ENCODE results near the gene TBC1D9B.

Gene TBC1D9B

DNA sequence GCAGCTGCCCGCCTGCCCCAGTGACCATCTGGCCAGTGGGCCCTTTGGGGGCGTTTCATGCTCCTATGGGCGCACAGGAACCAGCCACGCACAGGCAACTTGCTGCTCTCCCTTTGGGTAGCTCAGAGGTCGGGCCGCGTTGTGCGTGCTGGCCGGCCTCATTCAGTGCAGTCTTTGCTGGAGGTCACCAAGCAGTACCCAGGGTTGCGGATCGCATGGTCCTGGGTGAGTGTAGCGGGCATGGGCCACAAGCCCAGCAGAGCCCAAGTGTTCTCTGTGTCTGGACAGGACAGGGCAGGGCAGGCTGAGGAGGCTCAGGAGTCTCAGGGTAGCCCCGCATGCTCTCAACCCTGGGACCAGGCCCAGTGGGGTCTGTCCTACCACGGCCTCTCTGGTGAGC is 39.2 kb downstream of the TBC1D9B start:
- DNase-seq, result no peak

DNA sequence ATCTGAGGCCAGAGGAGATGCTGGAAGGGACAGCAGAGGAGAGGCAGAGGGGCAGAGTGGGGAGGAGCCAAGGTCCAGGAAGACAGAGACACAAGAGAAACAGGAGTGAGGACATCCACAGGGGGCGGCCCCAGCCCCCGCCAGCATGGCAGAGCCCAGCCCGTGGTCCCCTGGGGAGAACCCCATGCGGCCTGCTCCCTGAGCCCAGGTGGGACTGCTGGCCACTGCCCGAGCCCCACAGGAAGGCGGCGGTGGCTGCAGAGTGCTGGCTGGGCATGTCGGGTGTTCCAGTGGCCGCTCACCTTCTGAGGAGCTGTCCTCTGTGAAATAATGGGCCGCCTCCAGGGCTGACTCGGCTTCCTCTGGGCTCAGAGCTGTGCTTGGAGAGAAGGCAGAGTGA is 40.2 kb downstream of the TBC1D9B start:
- no peak for DNase-seq

DNA sequence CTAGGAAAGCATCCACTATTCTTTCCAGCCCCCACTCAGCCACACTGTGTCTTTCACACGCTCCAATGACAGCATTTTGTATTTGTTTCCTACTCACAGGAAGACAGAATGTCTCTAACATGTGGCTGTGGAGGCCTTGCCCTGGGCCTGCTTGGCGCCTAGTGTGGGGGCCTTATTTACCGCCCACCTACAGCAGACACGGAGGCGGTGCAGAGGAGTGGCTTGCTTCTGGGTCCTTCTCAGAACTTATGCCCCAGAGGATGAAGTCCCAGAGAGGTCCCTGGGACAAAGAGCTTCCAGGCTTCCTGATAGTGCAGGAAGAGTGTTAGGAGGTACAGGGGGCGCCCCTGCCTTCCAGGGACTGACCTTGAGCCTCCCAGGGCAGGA is 40.6 kb downstream of the TBC1D9B start:
- no peak for DNase-seq

GRCh38 chr5:179866241-179867078 is 41.2 kb downstream of the TBC1D9B start:
- DNase-seq, result no peak

DNA sequence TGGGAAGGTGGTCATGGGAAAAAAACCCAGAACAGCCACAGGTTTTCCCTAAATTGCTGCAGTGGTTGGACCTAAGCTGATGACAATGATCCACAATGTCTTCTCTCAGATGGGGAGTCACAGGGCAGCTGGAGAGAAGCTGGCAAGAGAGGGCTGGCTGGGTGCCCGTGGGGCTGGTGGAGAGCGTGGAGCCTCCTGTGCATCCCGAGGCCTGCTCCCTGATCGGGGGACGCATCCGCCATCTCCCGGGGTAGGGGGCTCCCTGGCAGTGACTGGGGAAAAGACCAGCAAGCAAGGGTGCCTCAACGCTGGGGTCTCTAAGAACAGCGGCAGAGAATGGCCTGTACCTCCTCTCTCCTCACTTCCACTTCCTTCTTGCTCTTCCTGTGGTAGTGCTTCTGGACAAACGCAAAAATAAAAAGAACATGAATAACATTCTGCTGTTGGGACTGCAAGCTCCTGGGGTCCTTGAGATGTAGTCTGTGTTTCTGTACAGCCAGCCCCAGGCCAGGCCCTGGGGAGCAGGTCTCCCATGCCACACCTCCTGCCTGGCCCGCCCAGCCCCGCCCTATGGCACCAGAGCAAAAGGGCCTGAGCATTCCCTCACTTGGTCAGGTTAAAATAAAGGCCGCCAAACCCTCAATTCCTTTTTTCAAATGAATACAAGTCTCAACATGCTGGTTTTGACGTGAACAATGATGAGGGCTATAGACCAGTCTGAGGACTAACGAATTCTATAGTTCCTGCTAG is 42.0 kb downstream of the TBC1D9B start:
- no peak for DNase-seq

DNA sequence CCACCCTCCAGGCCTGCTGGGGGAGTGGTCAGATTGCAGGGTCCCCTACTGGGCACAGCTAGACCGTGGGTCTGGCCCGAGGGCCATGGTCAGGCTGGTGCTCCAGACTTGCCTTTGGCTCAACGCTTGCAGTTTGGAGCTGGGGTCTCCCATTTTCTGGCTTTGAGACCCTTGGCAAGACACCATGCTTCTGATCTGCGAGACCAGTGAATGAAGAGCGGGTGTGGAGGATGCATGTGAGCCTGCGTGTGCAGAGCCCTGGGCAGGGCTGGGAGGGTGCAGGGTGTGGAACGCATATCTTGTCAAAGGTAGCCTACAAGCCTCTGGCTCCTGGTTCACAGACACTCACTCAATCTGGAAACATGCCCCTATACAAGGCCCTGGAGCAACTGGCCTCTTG is 43.0 kb downstream of the TBC1D9B start:
- no peak for DNase-seq

DNA sequence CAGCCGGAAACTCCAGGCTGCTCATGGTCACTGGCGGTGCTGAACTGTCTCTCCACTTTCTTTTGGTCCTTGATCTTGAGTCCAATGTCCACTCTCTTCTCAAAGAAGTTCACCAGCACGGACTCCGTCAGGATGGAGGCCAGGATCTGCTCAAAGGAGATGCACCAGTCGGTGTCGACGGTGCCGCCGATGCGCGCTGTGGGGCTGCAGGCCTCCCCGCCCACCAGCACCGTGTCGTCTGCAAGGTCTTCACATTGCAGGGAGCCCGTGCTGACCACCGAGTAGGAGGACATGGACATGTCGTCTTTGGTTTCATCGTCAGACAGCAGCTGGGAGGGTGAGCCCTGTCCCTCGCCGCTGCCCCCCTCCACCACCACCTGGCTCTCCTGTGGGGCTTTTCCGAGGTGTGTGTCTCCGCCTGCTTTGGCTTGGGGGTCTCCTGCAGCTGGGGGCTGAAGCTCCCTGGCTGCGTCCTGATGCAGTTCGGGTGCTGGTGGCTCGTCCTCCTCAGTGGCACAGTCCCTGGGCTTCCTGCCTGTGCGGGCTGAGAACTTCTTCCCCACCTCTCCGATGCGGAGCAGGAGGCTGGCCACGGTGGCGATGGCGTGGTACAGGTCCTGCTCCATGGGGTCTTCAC is 44.1 kb downstream of the TBC1D9B start:
- no peak for DNase-seq

DNA sequence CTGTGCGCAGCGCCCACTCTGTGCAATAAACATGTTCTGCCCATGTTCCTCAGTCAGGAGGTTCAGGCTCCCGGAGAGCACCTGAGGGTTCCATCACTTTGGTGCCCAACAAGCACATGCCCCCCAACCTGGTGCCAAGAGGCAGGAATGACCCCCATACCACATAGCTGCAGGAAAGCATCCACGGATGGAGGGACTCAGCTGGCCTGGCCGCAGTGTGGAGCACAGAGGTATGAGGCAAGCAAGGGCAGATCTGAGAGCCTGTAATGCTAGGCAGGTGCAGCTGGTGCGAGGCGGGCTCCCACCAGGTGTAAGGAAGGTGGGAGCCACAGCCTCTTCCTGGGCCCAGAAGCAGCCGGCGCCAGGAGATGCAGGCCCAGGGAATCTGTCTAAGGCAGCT is 44.8 kb downstream of the TBC1D9B start:
- DNase-seq, result no peak

DNA sequence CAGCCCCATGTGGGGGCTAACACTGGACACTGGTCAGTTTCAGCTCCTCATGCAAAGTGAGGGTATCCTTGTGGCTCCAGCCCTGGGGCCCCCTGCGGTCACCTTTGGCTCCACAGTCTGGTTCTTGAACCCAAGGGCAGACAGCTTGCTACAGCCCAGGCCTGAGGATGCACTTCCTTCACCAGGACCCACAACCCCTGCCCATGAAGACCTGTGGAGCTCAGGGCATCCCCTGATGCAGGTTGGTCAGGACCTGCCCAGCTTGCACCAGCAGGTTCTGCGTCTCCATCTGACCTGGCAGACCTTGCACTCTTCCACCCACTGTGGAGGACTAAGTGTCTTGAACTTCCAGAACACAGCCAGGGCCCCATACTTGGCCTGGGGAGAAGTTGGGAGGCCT is 45.4 kb downstream of the TBC1D9B start:
- no peak for DNase-seq

- DNase-seq, result no peak
Measured at GRCh38 chr5:179860301-179860700, 47.4 kb downstream of the TBC1D9B start.

GRCh38 chr5:179858586-179859427 is 48.9 kb downstream of the TBC1D9B start, which contains the start of gene MRNIP:
Gene MRNIP (minus strand): TSS chr5:179858817. CDS start chr5:179858796, 21 bp downstream.
- peak; percentile 87 for DNase-seq

DNA sequence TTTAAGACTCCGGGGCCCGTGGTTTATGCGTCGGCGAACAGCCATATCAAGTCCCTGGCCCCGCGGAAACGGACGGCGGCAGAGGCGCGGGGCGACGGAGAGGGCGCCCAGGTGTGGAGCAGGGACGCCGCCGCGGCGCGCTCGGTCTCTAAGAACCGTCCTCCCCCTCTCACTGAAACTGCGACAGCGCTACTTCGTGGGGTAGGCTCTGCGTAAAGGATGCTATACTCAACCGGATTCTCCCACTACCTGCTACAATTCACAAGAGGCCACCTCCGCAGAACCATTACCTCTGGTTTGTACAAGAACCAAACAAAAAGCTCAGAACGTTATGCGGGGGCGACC is 49.5 kb downstream of the TBC1D9B start:
- DNase-seq, result peak; percentile 51

DNA sequence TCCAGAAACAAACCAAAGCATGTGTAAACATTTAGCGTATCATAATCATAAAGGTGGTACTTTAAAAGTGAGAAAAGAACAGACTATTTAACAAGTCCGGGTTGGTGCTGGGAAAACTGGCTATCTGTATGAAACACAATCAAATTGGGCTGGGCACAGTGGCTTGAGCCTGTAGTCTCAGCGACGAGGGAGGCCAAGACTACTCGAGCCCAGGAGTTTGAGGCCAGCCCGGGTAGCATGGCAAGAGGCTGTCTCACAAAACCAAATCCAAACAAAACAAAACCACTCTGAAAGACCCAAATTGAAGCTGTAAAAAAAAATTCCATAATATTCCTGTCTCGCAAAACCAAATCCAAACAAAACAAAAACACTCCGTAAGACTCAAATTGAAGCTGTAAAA is 53.3 kb downstream of the TBC1D9B start:
- DNase-seq, result no peak

DNA sequence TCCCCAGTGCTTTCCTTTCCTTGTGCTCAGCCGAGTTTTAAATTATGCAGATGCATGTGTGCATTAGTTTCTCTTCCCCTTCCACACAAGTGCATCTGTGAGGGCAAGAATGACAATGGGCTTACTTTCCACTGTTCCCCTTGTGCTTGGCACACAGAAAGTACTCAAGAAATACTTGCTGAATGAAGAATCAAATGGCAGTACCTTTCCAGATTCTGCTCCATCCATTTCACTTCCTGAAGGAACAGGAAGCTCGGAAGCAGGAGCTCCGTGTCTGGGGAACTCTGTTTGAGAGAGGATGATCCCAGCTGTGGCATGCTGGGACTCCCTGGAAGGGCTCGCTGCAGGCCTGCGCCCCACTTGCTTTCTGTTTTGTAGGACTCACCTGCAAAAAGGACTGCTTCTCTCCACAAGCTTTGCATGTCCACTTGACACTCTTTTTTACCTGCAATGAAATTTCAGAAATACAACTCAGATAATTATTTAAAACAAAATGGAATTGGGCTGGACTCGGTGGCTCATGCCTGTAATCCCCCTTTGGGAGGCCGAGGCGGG is 54.6 kb downstream of the TBC1D9B start:
- DNase-seq, result no peak

DNA sequence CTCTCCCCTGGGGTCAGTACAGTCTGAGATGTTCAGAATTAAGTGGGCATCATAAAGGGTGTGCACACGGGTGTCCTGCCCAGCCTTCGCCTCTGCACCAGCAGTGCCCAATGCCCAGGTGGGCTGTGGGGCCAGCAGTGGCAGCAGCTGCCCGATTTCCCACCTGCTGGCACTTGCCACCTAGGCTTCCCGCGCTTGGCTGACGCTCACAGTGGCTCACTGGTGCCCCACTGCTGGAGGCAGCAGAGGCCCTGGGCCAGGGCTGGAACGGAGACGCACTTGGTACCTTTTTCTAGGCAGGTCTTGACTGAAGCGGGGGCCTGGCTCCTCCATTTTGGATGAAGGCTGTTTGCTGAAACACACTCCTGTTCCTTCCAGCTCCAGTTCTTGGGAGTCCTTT is 66.1 kb downstream of the TBC1D9B start:
- no peak for DNase-seq

- DNase-seq, result no peak
Measured at GRCh38 chr5:179840766-179841165, 66.9 kb downstream of the TBC1D9B start.

- DNase-seq, result no peak
Measured at GRCh38 chr5:179840321-179840720, 67.4 kb downstream of the TBC1D9B start.

GRCh38 chr5:179839328-179840256 is 68.1 kb downstream of the TBC1D9B start:
- no peak for DNase-seq

- DNase-seq, result no peak
Measured at GRCh38 chr5:179837076-179838011, 70.4 kb downstream of the TBC1D9B start.

Data from activated CD4-positive, alpha-beta T cell treated with anti-CD3 and anti-CD28 coated beads, Interleukin-2, amount 50 U/mL, for 1 hour (primary cell).